ENCODE data around the gene NUP35. TPM values are rescaled to one million over a fixed set of nuclear protein-coding genes. Genes with fewer than 3 reads are reported as not detected.

NUP35 gene
- total RNA-seq, 4 donors from 2014 or later = 6.8 to 17.1 (median 12.1) TPM

DNA sequence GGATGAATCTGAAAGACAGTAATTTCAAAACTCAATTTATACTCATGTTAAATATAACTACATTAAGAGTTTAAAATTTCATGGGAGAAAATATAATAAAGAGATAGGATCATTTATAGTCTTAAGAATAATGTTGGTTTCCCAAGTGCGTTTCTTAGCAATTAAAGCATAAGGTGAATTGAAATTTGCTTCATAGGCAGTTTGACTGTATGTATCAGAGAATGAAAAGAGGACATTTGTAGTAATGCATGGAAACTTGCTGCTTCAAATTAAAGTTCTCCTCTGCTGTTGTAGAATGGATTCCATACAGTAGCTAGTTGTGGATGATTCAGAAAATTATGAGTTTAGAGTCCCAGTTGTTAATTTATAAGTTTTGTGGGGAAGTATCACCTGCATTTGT, 68.1 kb downstream of the NUP35 start:
- Histone ChIP-seq H3K9me3 (no peaks in the 10 kb centered on the region), H3K4me3 (no peak overlapping the region), H3K36me3 (peaks cover 0 to 52% of the 10 kb centered on the region in 2 donors), H3K27ac (no peak overlapping the region), H3K27me3 (no peaks in the 10 kb centered on the region), H3K4me1 (no peaks in the 10 kb centered on the region)
- ATAC-seq = no peak
- 100% methylated on average over 1 of the region's 1 CpG for WGBS, 2 donors (ENCODE audit: low coverage in 1 of 2)
- TF ChIP-seq POLR2AphosphoS5 (IDR thresholded peaks at IDR 0.05) = no peak
- no peak for TF ChIP-seq EP300 (IDR thresholded peaks at IDR 0.05)
- TF ChIP-seq POLR2A (IDR thresholded peaks at IDR 0.05) = no peak
- TF ChIP-seq, protein P1, sequence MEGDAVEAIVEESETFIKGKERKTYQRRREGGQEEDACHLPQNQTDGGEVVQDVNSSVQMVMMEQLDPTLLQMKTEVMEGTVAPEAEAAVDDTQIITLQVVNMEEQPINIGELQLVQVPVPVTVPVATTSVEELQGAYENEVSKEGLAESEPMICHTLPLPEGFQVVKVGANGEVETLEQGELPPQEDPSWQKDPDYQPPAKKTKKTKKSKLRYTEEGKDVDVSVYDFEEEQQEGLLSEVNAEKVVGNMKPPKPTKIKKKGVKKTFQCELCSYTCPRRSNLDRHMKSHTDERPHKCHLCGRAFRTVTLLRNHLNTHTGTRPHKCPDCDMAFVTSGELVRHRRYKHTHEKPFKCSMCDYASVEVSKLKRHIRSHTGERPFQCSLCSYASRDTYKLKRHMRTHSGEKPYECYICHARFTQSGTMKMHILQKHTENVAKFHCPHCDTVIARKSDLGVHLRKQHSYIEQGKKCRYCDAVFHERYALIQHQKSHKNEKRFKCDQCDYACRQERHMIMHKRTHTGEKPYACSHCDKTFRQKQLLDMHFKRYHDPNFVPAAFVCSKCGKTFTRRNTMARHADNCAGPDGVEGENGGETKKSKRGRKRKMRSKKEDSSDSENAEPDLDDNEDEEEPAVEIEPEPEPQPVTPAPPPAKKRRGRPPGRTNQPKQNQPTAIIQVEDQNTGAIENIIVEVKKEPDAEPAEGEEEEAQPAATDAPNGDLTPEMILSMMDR (IDR thresholded peaks at IDR 0.05) = no peak

DNA sequence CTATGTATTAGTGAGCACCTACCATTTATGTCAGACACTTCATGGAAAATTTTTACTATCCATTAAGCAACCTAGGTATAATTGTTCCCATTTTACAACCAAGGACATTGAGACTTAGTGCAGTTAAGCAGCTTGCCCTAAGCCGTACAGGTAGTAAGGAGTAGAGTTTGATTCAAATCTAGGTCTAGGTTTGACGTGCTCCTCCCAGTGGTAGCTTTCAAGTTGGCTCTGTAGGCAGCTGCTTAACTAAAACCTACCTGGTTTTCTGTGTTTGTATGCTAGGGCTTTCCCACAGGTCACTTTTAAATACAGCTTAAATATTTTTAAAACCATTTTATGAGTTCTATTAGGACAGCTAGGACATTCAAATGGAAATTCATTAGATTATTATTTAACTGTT, 69.7 kb downstream of the NUP35 start:
- Histone ChIP-seq H3K4me1 (no peaks in the 10 kb centered on the region), H3K27ac (no peak overlapping the region), H3K36me3 (peaks cover 0 to 43% of the 10 kb centered on the region in 2 donors), H3K4me3 (no peak overlapping the region), H3K27me3 (no peaks in the 10 kb centered on the region), H3K9me3 (no peaks in the 10 kb centered on the region)
- ATAC-seq = no peak
- TF ChIP-seq EP300 (IDR thresholded peaks at IDR 0.05) (no peak), POLR2AphosphoS5 (IDR thresholded peaks at IDR 0.05) (no peak), POLR2A (IDR thresholded peaks at IDR 0.05) (no peak)
- TF ChIP-seq, protein P1 (IDR thresholded peaks at IDR 0.05) = no peak
- 96 to 100% methylated on average over 2 of the region's 2 CpGs for WGBS, 2 donors (ENCODE audit: low coverage in 1 of 2)

DNA sequence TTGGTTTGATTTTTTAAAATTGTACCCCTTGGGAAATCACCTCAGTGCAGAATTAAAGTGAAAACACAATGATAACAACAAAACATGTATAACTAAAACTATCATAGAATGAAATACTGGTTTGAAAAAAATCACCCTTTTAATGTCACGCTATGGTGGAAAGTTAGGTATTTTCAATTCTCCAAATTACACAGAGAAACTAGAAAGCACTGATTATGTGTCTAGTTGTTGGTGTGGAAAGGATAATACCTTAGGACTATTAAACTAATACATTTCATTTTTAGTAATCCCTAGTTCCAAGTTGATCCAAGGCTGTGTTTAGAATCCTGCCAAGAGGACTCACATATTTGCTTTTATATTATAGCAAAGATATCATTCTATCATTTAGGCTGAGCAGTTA, 71.2 kb downstream of the NUP35 start:
- no peaks in the 10 kb centered on the region for H3K9me3 ChIP-seq

DNA sequence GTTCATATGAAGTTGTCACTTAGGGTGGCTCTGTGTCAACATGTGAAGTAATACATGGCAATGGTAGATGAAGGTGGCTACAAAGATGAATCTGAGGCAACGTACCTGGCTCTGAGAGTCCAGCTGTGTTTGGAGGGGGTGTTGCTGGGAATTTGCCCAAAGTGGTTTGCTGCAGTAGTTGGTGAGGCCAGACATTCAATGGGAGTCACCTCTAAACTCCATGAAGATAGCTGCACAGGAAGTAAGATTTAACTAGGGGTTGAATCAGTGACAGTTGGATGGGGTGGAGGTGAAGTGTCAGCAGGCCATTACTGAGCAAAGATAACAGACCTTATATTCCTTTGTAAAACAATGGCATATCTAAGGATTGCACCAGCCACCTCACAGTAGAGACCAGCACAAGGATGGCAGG, 71.8 kb downstream of the NUP35 start:
- no peaks in the 10 kb centered on the region for H3K4me1 ChIP-seq
- no peaks in the 10 kb centered on the region for H3K27me3 ChIP-seq
- ATAC-seq = no peak
- no peak overlapping the region for H3K4me3 ChIP-seq
- 75 to 80% methylated on average over 1 of the region's 1 CpG for WGBS, 2 donors (ENCODE audit: low coverage in 1 of 2)
- peaks cover 0 to 26% of the 10 kb centered on the region in 2 donors for H3K36me3 ChIP-seq
- H3K27ac ChIP-seq = no peak overlapping the region
- TF ChIP-seq EP300 (IDR thresholded peaks at IDR 0.05) = no peak
- TF ChIP-seq, protein P1 (IDR thresholded peaks at IDR 0.05) = no peak
- TF ChIP-seq POLR2AphosphoS5 (IDR thresholded peaks at IDR 0.05) = no peak
- TF ChIP-seq POLR2A (IDR thresholded peaks at IDR 0.05) = no peak
- no peaks in the 10 kb centered on the region for H3K9me3 ChIP-seq

More for the DNA sequence above, 71.2 kb downstream of the NUP35 start:
- no peak for ATAC-seq
- no peaks in the 10 kb centered on the region for H3K27me3 ChIP-seq
- WGBS, 2 donors (ENCODE audit: low coverage in 1 of 2) = 33 to 64% methylated on average over 1 of the region's 1 CpG
- H3K36me3 ChIP-seq = peaks cover 0 to 32% of the 10 kb centered on the region in 2 donors
- no peaks in the 10 kb centered on the region for H3K4me1 ChIP-seq
- H3K4me3 ChIP-seq = no peak overlapping the region
- TF ChIP-seq POLR2A (IDR thresholded peaks at IDR 0.05) = no peak
- no peak for TF ChIP-seq POLR2AphosphoS5 (IDR thresholded peaks at IDR 0.05)
- TF ChIP-seq EP300 (IDR thresholded peaks at IDR 0.05) = no peak
- TF ChIP-seq, protein P1 (IDR thresholded peaks at IDR 0.05) = no peak
- H3K27ac ChIP-seq = no peak overlapping the region

DNA sequence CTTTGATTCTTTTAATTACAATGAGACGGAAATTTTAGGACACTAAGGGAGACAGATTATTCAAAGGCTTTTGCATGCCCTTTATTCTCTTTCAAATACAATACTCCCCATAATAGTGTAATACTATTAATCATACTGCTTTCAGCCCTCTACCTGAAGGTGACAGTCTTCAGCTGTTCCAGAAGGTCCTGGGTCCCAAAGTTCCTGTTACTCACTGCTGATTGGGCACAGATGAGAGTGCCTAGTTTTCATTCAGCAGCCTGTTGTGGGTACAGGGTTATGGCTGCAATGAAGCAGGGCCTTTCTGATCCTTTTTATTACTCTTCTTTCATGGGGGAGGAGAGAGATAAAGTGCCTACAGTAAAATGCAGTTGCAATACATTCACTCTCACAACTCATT, 80.2 kb downstream of the NUP35 start:
- ATAC-seq = no peak
- no peak overlapping the region for H3K27ac ChIP-seq
- H3K36me3 ChIP-seq = peaks cover 0 to 4% of the 10 kb centered on the region in 2 donors
- peaks cover 0 to 3% (median 0%) of the 10 kb centered on the region in 3 donors for H3K9me3 ChIP-seq
- H3K4me3 ChIP-seq = no peak overlapping the region
- 90 to 91% methylated on average over 1 of the region's 1 CpG for WGBS, 2 donors (ENCODE audit: low coverage in 1 of 2)
- TF ChIP-seq EP300 (IDR thresholded peaks at IDR 0.05) = no peak
- no peak for TF ChIP-seq POLR2A (IDR thresholded peaks at IDR 0.05)
- TF ChIP-seq, protein P1 (IDR thresholded peaks at IDR 0.05) = no peak
- TF ChIP-seq POLR2AphosphoS5 (IDR thresholded peaks at IDR 0.05) = no peak
- no peaks in the 10 kb centered on the region for H3K4me1 ChIP-seq
- no peaks in the 10 kb centered on the region for H3K27me3 ChIP-seq

All from gastroesophageal sphincter (tissue), 4 donors.